ENCODE data around the gene ASB10.

Gene ASB10

GRCh38 chr7:151138153-151138851 is 48.7 kb downstream of the ASB10 start:
- no peak overlapping the region for H3K27ac ChIP-seq
- TF ChIP-seq CTCF (IDR thresholded peaks at IDR 0.05) (no peak), ZFX (IDR thresholded peaks at IDR 0.05; ENCODE audit: borderline replicate concordance) (no peak)

GRCh38 chr7:151137791-151138152 is 49.3 kb downstream of the ASB10 start:
- TF ChIP-seq CTCF (IDR thresholded peaks at IDR 0.05) (no peak), ZFX (IDR thresholded peaks at IDR 0.05; ENCODE audit: borderline replicate concordance) (no peak)
- no peak overlapping the region for H3K27ac ChIP-seq

- TF ChIP-seq CTCF (IDR thresholded peaks at IDR 0.05) (no peak), ZFX (IDR thresholded peaks at IDR 0.05; ENCODE audit: borderline replicate concordance) (no peak)
- no peak overlapping the region for H3K27ac ChIP-seq
Measured at GRCh38 chr7:151137076-151137675, 49.9 kb downstream of the ASB10 start.

GRCh38 chr7:151135866-151136843 is 50.9 kb downstream of the ASB10 start:
- no peak overlapping the region for H3K27ac ChIP-seq
- no peak for TF ChIP-seq ZFX (IDR thresholded peaks at IDR 0.05; ENCODE audit: borderline replicate concordance)
- TF ChIP-seq CTCF (IDR thresholded peaks at IDR 0.05), result no peak

- TF ChIP-seq ZFX (IDR thresholded peaks at IDR 0.05; ENCODE audit: borderline replicate concordance) (no peak), CTCF (IDR thresholded peaks at IDR 0.05) (no peak)
Measured at GRCh38 chr7:151135525-151135845, 51.6 kb downstream of the ASB10 start.

GRCh38 chr7:151134743-151135524 is 52.1 kb downstream of the ASB10 start:
- TF ChIP-seq CTCF (IDR thresholded peaks at IDR 0.05) (no peak), ZFX (IDR thresholded peaks at IDR 0.05; ENCODE audit: borderline replicate concordance) (no peak)

More at GRCh38 chr7:151135525-151135845, 51.6 kb downstream of the ASB10 start:
- H3K27ac ChIP-seq, result no peak overlapping the region

More at GRCh38 chr7:151134743-151135524, 52.1 kb downstream of the ASB10 start:
- no peak overlapping the region for H3K27ac ChIP-seq

Data from 22Rv1 (cell line).